ENCODE data around the gene LTB4R.
A peak's percentile ranks its signal among the peaks of the same experiment; 100 is the strongest.

Gene LTB4R

DNA sequence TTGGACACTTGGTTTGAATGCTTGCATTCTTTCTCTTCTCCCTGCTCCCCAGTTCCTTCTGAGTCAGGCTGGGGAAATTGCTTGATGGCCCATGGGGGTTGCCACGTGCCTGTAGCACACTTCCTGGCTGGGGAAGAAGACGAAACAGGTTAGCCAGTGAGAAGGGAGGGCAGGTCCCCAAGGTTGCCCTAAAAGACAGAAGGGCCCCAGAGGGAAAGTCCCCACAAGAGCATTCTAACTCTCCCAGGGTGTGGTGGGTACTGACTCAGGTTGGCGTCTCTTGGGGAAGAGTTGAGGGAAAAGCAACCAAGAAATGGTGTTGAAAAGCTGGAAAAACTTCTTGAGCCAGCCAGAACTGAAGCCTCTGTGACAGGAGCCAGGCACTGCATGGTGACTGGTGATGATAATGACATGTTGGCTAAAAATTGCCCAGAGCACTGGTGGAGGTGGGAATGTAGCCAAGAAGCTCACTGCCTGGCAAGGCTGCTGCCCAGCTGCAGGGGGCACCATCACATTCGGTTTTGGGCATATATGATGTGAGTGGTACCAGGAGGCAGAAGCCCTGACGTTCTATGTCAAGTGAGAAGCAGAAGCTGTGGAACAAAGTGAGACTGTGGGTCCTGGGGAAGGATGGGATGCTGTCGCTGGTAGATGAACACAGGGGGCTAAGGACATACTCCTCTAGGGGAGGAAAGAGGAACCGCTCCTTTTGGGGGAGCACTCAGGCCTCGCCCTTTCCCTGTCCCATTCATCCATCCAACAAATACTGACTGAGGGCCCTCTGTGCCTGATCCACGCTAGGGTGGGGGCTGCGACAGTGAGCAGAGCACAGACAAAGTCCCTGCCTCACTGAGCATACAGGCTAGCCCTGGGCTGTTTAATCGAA, 31.8 kb upstream of the LTB4R start:
- no peak for DNase-seq (ENCODE audit: low spot score)

DNA sequence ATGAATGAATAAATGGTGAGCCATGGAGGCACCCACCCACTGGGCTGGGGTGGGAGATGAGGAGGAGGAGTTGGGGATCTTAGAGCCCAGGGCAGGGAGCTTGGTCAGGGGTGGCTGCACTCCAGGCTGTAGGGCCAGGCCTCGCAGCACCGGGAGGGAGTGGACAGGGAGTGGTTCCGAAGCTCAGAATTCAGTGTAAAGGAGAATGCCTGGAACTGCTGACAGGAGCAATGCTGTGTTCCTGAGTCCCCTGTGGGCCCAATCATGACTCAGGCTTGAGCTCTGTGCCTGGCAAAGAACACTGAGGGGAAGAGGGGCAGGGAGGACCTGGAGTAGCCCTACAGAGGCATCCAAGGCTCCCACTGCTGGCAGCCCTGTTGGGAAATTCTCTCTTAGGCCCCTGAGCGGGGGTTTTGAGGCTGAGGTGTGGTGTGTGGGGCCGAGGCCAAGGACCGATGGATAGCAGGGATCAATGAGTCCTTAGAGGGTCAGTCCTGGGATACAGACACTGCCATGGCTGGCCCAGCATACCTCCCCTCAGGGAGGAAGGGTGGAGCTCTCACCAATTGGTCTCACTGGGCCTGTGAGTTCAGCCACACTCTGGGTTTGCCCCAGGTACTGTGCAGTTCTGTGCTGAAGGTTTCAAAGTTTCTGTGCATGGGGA, 30.4 kb upstream of the LTB4R start:
- DNase-seq (ENCODE audit: low spot score) = no peak

DNA sequence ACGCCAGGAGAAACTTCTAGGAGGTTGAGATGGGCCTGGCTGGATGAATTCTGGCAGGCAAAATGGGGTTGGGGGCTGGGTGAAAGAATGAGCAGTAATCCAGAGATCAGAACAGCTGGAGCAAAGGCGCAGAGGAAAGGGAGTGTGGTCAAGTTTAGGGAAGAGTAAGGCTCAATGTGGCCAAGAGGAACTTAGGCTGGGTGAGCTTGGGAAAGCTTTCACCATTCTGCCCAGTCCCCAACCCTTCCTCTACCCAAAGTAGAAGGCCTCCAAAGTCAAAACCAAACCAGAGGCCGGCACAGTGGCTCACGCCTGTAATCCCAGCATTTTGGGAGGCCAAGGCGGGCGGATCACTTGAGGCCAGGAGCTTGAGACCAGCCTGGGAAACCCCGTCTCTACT, 29.7 kb upstream of the LTB4R start:
- no peak for DNase-seq (ENCODE audit: low spot score)

DNA sequence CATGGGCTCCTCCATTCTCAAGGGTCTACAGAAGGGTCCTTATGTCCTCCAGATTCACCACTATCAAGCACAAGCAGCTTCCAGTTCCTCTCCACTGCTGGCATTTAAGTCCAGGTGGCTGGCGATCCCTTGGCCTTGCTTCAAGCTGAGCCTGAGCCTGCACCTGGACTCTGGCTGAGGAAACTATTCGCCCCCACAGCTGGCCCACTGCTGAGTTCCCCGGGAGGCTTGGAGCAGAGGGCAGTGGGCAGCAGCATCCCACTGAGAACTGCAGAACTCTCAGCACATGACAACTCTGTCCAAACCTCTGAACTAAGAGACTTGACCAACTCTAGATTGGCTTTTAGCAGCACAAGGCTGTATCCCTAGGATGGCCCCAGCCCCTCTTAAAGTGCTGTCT, 28.6 kb upstream of the LTB4R start:
- no peak for DNase-seq (ENCODE audit: low spot score)

DNA sequence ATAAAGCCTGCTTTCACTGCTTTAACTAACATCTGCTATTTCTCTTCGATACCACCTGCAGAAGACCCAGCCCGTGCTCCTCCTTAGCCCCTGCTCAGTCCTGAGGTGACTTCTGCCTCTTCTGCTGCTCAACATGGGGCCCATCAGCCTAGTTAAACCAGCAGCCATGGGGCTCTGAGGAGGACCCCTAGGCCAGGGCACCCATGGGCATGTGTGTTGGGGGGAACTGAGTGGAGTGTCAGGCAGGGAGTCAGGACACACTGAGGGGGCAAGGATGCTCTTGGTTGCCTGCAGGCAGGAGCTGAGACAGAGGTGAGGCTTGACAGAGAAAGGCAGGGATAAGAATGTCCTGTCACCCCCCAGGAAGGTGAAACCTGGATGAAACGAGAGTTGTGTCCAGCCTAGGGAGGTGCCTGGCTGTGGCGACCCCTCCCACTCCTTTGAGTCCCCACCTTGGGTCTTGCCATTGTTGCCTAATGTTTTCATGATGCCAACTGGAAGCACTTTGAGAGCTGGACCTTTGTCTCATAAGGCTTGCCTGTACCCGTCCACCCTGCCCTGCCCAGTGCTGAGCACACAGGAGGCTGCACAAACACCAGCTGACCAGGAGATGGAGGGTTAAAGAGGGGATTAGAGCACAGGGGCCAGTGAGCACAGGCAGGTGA, 27.4 kb upstream of the LTB4R start:
- no peak for DNase-seq (ENCODE audit: low spot score)

DNA sequence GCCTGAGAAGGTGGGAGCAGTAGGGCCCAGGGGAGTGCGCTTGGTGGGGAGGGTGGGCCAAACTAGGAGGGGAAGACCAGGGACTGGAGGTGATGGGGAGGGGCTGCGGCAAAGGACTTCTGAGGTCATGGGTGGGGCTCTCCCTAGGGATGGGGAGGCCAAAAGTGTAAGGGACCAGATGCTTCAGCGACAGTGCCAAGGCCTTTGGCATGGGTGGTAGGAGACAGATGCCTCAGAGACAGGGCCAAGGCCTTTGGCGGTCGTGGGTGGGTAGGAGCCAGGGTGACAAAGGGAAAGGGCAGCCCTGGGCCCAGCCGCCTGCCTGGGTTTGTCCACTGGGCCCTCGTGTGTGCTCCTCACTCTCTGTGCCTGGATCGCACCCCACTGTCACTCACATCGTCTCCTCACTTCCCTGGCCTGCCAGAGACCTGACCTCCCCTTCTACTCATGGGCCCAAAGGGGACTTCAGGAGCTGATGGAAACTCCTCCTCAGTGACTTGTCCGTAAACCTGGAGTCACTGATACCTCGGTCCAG, 26.7 kb upstream of the LTB4R start:
- no peak for DNase-seq (ENCODE audit: low spot score)

DNA sequence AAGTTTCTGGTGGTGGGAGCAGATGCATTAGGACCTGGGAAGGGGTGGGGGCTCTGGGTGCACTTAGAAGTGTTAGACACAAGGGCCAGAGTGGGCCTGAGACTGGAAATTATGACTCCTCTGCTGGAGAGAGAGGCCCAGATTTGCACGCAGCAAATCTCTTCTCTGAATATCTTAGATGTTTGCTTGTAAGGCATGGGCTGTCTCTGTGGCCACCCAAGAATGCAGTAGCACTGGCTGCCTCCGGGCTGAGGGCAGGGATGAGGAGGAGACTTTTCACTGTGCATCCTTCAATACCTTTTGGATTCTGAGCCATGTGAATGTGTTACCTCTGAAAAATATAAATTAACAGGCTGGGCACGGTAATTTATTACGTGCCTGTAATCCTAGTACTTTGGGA, 26.0 kb upstream of the LTB4R start:
- DNase-seq (ENCODE audit: low spot score) = no peak

DNA sequence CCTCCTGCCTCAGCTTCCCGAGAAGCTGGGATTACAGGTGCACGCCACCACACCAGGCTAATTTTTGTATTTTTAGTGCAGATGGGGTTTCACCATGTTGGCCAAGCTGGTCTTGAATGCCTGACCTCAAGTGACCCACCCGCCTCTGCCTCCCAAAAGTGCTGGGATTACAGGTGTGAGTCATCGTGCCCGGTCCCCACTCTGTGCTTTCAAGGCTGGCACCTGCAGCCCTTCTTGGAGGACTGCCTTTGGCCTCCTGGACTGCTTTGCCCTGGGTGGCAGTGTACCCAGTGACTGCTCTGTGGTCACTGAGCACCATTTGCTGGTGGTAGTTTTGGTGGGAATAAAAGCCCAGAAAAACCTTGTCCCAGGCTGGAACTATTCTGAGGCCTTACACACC, 24.3 kb upstream of the LTB4R start:
- no peak for DNase-seq (ENCODE audit: low spot score)

DNA sequence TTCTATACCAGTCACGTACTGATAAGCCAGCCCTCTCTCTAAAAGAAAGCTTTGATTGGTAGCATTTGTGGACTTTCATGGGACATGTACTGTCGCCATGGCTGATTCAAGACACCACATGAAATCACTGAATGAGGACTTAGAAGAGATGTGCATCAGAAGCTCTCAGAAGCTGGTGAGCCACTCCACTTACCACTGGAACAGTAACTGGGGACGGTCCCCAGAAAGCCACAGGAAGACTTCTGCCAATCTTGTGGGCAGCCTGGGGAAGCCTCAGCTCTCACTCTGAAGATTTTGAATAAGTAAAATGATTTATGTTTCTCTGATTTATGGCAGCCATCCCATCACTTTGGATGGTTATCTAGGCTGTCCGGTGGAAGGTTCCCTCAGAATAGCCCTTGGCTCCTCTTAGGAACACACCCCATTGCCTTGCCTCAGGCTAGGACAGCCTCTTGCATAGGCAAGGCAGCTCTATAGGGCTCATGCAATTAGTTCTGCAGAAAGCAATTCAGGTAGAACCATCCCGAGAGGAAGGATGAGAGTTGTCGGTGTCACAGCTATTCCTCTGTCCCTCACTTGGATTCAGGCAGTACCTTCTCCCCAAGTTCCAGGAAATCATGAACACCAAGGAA, 21.5 kb upstream of the LTB4R start:
- DNase-seq (ENCODE audit: low spot score) = no peak

DNA sequence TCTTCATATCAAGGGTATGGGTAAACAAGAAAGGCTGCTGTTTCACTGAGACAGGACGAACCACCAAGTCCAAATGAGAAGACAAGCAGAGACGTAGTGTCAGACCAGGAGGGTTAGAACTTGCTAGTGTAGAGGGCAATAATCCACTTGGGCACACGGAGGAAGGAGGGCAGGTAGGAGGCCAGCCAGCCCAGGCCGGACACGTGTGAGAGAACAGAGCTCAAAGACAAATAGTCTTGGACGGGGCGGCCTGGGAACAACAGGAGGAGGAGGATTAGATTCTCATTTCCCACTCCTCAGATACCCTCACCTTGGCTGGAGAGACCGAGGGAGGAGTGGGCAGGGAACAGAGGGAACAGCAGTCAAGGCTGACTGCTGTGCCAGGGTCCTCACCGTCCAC, 20.6 kb upstream of the LTB4R start:
- no peak for DNase-seq (ENCODE audit: low spot score)

DNA sequence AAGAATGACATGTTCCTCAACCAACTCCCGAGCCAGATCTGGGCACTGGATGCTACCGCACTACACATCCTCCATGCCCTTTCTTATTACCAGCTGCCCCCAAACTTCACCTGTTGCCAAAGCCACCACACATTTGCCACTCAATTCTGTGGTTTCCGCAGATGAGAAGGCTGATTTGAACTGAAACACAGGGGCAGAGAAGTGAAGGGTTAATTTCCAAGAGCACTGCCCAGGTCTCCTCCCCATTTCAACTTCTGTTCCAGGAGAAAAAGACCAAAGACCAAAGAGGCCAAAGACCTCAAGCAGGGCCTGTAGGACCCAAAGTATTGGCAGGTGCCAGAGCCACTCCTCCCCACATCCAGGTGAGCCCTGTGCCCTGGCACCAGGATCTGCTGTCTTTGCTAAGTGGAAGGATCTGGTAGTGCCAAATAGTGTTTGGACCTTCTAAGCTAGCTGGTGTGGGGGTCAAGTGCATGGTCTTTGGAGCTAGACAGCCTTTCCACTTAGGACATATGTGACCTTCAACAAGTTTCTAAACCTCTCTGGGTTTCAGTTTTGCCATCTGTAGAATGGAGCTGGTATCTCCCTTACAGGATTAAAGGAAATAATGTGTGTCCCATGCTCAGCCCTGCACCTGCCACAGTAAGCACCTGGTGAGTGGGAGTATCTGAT, 19.7 kb upstream of the LTB4R start:
- DNase-seq (ENCODE audit: low spot score) = no peak

DNA sequence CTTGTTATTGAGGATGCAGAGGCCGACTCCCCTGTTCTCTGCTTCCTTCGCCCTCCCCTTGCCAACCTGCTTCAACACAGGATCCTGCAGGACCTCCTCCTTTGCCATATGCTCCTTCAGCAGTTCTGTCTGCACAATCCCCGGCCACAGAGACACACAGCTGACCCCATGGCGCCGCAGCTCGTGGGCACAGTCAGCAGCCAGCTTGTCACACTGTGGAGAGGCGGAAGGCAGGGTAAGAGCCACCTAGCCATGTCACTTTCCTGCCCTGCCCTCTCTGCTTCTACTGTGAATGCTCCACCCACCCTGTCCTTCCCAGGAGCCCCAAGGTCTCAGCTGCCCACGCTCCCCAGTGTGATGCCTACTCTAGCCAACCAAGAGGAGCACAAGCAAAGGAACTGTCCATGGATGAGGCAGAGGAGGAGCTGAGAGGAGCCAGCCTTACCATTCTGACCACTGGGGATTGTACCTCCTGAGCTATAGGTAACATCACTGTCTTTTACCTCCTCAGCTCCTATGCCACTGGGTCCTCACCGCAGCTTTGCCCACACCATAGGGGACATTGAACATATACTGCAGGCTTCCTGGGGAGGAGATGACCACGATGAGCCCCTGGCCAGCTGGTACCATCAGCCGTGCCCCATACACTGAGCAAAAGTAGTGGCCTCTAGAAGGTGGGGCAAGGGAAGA, 19.0 kb upstream of the LTB4R start:
- DNase-seq (ENCODE audit: low spot score) = no peak

DNA sequence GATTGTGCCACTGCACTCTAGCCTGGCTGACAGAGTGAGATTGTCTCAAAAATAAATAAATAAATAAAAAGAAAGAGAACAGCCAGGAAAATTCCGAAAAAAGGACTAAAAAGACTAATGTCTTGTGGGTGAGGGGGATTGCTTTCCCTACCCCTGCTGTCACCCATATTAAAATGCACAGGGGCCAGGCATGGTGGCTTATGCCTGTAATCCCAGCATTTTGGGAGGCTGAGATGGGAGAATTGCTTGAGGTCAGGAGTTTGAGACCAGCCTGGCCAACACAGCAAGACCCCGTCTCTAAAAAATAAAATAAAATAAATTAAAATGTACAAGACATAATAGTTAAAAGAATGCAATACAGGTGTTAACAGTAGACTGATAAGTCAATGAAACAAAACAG, 17.8 kb upstream of the LTB4R start:
- DNase-seq (ENCODE audit: low spot score) = no peak

DNA sequence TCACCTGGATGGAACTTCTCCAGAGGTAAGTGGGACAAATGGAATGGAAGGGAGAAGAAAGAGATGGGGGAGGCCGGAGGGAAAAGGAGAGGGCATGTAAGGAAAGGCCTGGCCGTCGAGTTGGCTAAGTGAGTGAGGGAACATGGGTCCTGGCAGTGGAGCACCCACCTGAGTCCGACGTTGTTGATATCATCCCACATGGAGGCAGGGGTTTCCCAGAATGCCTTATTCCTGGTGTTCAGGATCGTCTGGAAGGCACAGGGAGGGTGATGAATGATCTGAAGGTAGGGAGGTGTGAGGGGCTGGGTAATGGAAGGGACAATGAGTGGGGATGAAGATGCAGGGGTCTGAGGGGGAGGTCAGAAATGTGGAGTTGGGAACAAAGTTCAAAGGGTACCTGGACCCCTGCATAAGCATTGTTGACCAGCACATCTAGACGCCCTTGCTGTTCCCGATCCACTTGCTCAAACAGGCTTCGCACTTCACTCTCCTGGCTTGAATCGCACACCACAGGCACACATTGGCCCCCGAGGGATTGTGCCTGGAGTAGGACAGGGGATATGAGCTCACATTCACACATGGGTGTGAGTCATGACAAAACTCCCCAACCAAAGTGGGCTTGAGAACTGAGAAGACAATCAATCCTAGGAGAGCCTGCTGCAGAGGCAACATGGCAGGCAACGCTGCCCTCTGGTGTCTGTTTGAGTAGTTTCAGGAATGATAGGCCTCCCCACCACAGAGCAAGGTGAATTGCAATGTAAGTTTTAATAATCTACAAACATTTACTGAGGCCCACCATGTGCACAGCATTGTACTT, 14.8 kb upstream of the LTB4R start:
- peak; percentile 32 for DNase-seq (ENCODE audit: low spot score)

DNA sequence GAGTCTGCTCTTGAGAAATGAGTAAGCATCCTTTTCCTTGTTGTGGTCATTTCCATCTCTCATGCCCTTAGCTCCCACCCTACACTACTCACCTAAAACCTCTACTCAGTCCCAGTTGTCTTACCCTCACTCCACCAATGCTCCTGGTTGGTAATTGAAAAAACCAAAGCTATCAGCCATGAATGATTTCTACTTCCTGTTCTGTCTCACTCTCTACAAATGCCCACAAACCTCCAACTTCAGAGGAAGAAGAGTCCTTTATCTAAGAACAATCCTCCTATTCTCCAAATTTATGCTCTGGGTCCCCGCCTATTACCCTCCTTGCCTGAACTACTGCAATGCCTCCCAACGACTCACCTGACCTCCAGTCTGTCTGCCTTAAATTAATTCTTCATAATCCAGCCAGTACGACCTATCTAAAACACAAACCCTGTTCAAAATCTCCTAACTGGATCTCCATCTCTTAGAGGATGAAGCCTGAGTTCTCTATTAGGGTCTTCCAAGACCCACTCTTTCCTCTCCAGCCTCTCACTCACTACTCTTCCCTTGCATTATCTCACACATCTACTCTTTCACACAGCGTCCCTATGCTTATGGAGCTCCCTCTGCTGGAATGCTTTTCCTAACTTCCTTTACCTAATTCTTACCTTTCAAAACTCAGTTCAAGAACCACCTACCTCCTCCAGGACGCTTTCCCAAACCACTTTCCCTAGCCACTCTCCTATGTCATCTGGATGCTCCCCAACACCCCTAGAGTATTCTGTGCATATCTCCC, 13.9 kb upstream of the LTB4R start:
- peak; percentile 37 for DNase-seq (ENCODE audit: low spot score)

DNA sequence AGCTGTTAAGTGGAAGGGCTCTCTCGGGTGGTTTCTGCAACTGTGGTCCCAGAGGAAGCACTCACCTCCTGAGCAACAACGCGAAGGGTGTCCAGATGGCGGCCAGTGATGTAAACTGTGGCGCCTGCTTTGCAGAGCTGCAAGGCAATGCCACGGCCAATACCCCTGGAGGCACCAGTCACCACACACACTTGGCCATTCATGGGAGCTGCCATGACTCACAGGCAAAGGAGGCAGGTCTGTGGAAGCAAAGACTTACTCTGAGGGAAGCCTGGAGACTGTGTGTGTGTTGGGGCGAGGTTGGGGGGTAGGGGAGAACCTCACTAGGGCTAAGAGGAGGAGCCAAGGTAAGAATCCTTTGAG, 12.4 kb upstream of the LTB4R start:
- DNase-seq (ENCODE audit: low spot score) = peak; percentile 57

DNA sequence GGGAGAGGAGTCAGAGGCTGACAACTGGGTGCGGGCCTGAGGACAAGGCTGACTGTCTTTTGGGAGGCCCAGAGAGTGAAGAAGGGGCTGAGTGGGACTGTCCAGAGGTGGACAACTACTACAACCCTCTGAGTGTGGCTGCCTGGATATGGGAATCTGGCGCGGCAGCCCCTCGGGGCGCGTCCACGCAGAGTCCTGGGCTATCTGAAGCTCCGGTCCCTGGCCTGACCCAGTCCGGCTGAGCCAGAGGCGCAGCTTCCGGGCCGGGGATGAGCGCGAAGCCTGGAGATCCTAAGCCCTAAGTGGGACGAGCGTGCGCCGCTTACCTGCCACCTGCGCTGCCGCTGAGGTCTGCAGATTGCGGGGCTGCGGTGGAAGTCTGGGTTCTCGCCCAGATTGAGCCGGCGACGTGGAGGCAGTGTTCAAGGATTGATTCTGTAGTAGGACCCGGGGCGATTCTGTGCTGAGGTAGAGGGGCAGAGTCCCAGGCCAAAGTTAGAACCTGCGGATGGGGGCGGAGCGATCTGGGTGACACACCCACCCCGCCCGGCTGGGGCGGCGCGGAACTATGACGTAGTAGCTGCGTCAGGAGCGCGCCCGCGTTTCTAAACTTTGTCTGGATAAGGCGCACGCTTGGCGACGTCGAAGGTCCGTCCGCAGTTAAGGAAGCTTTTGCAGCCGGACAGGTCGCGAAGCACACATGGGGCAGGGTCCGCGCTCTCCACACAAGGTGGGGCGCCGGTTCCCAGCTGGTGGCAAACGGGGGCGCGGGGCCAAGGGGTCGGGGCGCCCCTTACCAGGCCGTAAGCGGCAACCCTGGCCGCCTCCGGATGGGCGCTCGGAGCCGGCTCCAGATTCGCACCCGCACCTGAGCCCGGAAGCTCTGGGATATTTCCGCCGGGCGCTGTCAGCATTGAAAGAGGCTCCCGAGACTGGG, 11.8 kb upstream of the LTB4R start, which contains the start of the genes DHRS1 and NOP9:
Gene DHRS1, minus strand, starts transcription at position 526 of the 937 bp plus-strand sequence. CDS start 674 bp downstream, outside the sequence.
Gene NOP9, plus strand, starts transcription at position 596 of the 937 bp plus-strand sequence. Its CDS starts 105 bp downstream, at position 701.
- peak; percentile 94 for DNase-seq (ENCODE audit: low spot score)

DNA sequence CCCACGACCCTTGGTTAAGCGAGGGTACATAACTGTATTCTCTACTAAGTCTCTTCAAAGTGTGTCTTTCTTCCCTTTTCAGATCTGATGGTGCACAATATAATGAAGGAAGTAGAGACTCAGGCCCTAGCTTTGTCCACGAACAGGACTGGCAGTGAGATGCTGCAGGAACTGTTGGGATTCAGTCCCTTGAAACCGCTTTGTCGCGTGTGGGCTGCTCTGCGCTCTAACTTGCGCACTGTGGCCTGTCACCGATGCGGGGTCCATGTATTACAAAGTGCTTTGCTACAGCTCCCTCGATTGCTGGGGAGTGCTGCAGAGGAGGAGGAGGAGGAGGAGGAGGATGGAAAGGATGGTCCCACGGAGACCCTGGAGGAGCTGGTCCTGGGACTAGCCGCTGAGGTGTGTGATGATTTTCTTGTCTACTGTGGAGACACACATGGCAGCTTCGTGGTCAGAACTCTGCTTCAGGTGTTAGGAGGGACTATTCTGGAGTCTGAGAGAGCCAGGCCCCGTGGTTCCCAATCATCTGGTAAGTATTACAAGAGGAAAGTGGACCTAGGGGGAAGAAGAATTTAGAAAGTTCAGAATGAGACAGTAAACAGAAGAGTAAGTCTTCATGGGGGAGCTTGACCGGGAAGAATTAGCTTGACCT, 10.8 kb upstream of the LTB4R start:
- DNase-seq (ENCODE audit: low spot score) = no peak
